Right cardiac atrium (tissue), 5 donors: ENCODE measurements around the gene CCDC175. TPM values are rescaled to one million over a fixed set of nuclear protein-coding genes. Genes with fewer than 3 reads are reported as not detected.
A peak's percentile ranks its signal among the peaks of the same experiment; 100 is the strongest.

ENCODE experiments used
- ATAC-seq, 2 donors: fragments of 200-7000 bp; cut with Tn5 transposase; one replicate each; pipeline versions ENCODE4 v1.8.0 to v1.9.1; 2020; ENCODE audit warnings: moderate library complexity in 2 of 2, mild to moderate bottlenecking in 1 of 2
- DNase-seq, 3 donors: peaks; one replicate each; pipeline ENCODE4 v3.0.0-alpha.2; 2020
- H3K27ac ChIP-seq: one replicate; pipeline ENCODE4 v1.5.1; 2013; ENCODE audit warnings: mild to moderate bottlenecking, low read length, control low read depth, moderate library complexity
- H3K27me3 ChIP-seq: one replicate; pipeline ENCODE4 v1.6.1; 2013; ENCODE audit not compliant: control insufficient read depth, insufficient read depth
- H3K4me1 ChIP-seq: one replicate; pipeline ENCODE4 v1.6.1; 2013; ENCODE audit warnings: low read length; ENCODE audit not compliant: control insufficient read depth, insufficient read depth
- H3K4me3 ChIP-seq: one replicate; pipeline ENCODE4 v1.5.1; 2013; ENCODE audit warnings: low read length, control low read depth
- H3K9me3 ChIP-seq: one replicate; pipeline ENCODE4 v1.6.1; 2013; ENCODE audit warnings: low read length; ENCODE audit not compliant: control insufficient read depth
- WGBS: extraction: QIAGEN DNeasy Blood & Tissue Kit; methylation state at CpG from one replicate; pipeline ENCODE4 v1.1.7; 2013; 5-methylcytosine and 5-hydroxymethylcytosine counted together
- intact Hi-C, 4 donors: fragments of 100-400 bp; cut with DNase I; formaldehyde crosslinking; loops; one replicate each; pipeline versions ENCODE4 v1.11.0 to v1.14.0; 2022 to 2023
- polyA plus RNA-seq: library from polyadenylated mRNA; stranded (reverse); fragments of 200-250 nt; gene quantifications from one replicate; pipeline ENCODE4 v1.2.3, GENCODE V29; 2013
- total RNA-seq, 4 donors: library from RNA; stranded (reverse); fragmentation: NEBNext Ultra II Directional; extraction: Animal tissue kit (Norgen Biotek cat#: 25700); gene quantifications; one replicate each; pipeline ENCODE4 v1.2.1, GENCODE V29; 2021
- donor health status: healthy with polysubstance abuse.
- donor health status: DM: no; HTN: yes; CAD: no.
- donor health status: DM: no; HTN: no; CAD: no.
- donor health status: DM: no; HTN: yes; CAD: no; lungs with severe emphysema.
- donor health status: DM: yes; HTN: yes; CAD: no.

Gene CCDC175
- total and polyA plus RNA-seq, 5 donors = not detected

- Histone ChIP-seq H3K4me1 (peaks cover 8% of the 10 kb centered on the region), H3K27me3 (no peaks in the 10 kb centered on the region), H3K4me3 (no peak overlapping the region), H3K9me3 (no peaks in the 10 kb centered on the region), H3K27ac (no peak overlapping the region)
- intact Hi-C loops = no loop called here
- 99% methylated on average over 2 of the region's 2 CpGs for WGBS
- DNase-seq (no peak), ATAC-seq (no peak)
These were observed 95.2 kb downstream of the CCDC175 start for GRCh38 chr14:59481407-59481806.

GRCh38 chr14:59480166-59480565, 96.4 kb downstream of the CCDC175 start:
- 18% methylated on average over 1 of the region's 1 CpG for WGBS
- H3K4me3 ChIP-seq = no peak overlapping the region
- ATAC-seq (no peak), DNase-seq (no peak)
- H3K27ac ChIP-seq = peak overlapping the region; percentile 59
- H3K9me3 ChIP-seq = no peaks in the 10 kb centered on the region
- no peaks in the 10 kb centered on the region for H3K27me3 ChIP-seq
- peaks cover 8% of the 10 kb centered on the region for H3K4me1 ChIP-seq
- intact Hi-C loops = no loop called here

DNA sequence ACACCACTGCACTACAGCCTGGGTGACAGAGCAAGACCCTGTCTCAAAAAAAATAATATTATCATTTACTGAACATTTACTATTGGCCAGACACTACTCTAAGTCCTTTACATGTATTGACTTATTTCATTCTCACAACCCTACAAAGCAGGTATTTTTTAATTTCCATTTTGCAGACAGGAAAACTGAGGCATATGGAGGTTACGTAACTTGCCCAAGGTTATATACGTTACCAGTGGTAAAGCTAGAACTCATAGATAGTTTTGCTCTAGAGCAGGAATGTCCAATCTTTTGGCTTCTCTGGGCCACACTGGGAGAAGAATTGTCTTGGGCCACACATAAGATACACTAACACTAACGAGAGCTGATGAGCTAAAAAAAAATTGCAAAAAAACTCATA, 98.1 kb downstream of the CCDC175 start:
- no peak overlapping the region for H3K27ac ChIP-seq
- H3K27me3 ChIP-seq = no peaks in the 10 kb centered on the region
- no peak for ATAC-seq
- H3K4me1 ChIP-seq = peaks cover 8% of the 10 kb centered on the region
- intact Hi-C loops = no loop called here
- no peak overlapping the region for H3K4me3 ChIP-seq
- WGBS = 88% methylated on average over 3 of the region's 3 CpGs
- no peaks in the 10 kb centered on the region for H3K9me3 ChIP-seq
- no peak for DNase-seq

- Histone ChIP-seq H3K4me1 (peaks cover 2% of the 10 kb centered on the region), H3K27me3 (no peaks in the 10 kb centered on the region), H3K9me3 (no peaks in the 10 kb centered on the region), H3K27ac (no peak overlapping the region), H3K4me3 (no peak overlapping the region)
- intact Hi-C loops = no loop called here
- no peak for DNase-seq
- ATAC-seq = peak; percentile 69 to 81
- WGBS = 62% methylated on average over 1 of the region's 1 CpG
These were observed 100.9 kb downstream of the CCDC175 start for GRCh38 chr14:59475709-59476108.

DNA sequence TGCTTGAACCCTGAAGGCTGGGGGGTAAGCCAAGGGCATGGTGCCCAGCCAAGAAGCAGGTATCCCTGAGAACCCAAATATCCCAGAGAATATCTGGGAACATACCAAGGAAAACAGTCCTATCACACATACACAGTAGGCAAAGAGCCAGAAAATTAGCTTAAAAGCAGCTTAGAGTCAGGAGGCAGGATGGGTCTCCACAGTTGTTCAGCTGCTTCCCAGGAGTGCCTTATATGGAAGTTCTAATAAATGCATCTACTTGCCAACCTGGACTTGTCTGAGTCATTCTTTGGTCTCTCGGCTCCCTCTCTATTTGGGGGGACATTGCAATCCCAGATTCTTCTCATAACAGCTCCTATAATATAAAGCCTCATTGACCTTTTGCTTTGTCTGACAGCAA, 102.4 kb downstream of the CCDC175 start:
- Histone ChIP-seq H3K4me1 (no peaks in the 10 kb centered on the region), H3K4me3 (no peak overlapping the region), H3K27ac (peak overlapping the region; percentile 26), H3K9me3 (no peaks in the 10 kb centered on the region), H3K27me3 (no peaks in the 10 kb centered on the region)
- WGBS = 35% methylated on average over 1 of the region's 1 CpG
- intact Hi-C loops = no loop called here
- no peak for DNase-seq
- ATAC-seq = peak; percentile 41 to 51

DNA sequence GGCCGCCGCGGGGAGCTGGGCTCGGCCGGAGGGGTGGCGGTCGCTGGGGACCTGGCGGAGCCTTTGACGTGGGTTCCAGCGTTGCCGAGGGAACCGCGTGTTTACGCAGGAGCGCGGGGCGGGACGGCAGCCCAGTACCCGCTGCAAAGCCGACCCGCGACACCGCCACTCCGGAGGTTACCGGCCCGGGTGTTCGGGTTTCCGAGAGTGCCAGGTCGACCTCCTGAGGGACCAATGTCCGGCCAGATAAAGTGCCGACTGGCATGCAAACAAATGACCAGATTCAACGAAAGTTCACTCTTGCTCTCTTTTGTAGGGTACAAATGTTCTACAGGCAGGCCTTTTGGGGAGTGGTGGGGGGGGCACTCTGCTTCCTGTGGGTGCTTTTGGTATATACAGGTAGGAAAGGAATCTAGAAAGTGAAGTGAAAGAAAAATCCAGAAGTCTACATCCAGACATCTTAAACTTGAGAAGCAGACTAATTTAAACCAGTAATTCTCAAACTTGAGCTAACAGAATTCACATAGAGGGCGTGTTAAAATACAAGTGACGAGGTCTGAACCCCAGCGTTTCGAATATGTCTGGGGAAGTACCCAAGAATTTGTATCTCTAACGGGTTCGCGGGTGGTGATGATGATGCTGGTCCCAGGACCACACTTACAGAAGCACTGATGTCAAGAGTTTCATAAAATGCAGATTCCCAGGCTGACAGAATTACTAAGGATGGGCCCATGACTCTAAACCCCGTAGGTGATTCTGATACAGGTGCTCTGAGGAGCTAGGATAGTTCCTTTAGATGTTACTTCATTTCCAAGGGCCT, 111.1 kb downstream of the CCDC175 start, which contains the start of gene GPR135:
Gene GPR135, minus strand, starts transcription at position 65 of the 820 bp plus-strand sequence. CDS start 154 bp downstream, outside the sequence.
- Histone ChIP-seq H3K9me3 (no peaks in the 10 kb centered on the region), H3K27ac (no peak within 1 kb of the TSS), H3K27me3 (no peaks in the 10 kb centered on the region), H3K4me3 (peak within 1 kb of the TSS; percentile 47), H3K4me1 (no peaks in the 10 kb centered on the region)
- DNase-seq (no peak), ATAC-seq (peak; percentile 67 to 72)
- WGBS = 19% methylated on average over 40 of the region's 40 CpGs
- intact Hi-C loops = no loop called here

DNA sequence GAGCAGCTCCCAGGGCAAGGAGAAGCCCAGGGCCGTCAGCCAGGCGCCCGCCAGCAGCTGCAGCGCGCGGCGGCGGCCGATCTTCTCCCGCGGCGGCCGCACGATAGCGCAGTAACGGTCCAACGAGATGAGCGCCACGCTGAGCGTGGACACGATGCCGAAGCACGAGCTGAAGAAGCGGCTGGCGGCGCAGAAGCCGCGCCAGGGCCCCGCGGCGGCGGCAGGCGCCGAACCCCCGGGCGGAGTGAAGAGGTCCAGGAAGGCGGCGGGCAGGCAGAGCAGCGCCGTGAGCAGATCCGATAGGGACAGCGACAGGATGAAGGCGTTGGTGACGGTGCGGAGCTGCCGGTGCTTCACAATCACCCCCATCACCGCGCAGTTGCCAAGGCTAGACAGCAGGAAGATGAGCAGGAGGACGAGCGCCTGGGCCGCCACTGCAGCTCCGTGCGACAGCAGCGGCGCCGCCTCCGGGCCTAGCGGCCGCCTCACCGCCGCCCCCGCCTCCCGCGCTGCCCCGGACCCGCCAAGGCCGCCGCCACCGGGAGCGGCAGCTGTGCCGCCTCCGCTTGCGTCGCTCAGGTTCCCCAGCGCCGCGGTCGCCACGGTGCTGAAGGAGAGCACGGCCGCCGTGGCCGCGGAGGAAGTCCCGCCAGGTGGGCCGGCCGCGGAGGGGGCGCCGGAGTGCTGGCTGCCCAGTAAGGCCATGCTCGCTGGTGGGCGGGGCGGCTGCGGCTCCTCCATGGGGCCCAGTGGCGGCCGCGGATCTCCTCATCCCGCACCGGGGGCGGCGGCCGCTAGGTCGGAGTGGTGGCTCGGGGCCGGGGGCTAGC, 111.9 kb downstream of the CCDC175 start:
- DNase-seq = peak; percentile 79 to 92 (median 88)

DNA sequence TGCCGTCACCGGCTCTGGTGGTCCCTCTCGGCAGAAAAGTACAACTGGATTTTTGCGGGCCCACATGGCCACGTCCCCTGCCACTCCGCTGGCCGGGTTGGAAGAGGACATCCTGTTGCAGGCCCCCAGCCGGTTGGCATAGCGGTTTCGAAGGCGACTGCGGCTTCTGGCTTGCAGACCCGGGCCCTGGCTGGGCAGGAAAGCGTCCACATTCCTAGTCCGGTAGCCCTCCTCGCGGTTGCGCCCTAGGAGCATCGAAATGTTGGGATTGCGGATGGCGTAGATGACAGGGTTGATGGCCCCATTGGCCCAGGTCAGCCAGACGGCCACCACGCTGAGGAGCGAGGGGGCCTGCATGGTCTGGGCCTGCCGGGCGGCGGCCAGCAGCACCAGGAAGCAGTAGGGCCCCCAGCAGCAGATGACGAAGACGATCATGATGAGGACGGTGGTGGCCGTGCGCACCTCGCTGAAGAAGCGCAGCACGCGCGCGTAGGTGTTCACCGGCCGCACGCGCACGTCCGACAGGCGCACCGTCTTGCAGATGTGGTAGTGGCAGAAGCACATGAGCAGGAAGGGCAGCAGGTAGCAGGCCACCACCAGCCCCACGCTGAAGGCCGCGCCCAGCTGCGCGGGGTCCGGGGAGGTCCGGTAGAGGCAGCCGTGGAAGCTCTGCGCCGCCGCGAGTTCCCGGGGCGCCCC, 112.7 kb downstream of the CCDC175 start:
- Histone ChIP-seq H3K4me1 (no peaks in the 10 kb centered on the region), H3K27me3 (no peaks in the 10 kb centered on the region), H3K9me3 (no peaks in the 10 kb centered on the region), H3K4me3 (peak overlapping the region; percentile 47), H3K27ac (no peak overlapping the region)
- intact Hi-C loops = no loop called here
- ATAC-seq = peak; percentile 3 to 15
- WGBS = 35% methylated on average over 60 of the region's 60 CpGs
- DNase-seq = peak in 2 of 3 donors; percentile 63 to 74

More for the DNA sequence above, 111.9 kb downstream of the CCDC175 start:
- H3K27me3 ChIP-seq = no peaks in the 10 kb centered on the region
- peak overlapping the region; percentile 47 for H3K4me3 ChIP-seq
- no peaks in the 10 kb centered on the region for H3K9me3 ChIP-seq
- intact Hi-C loops = no loop called here
- H3K4me1 ChIP-seq = no peaks in the 10 kb centered on the region
- H3K27ac ChIP-seq = no peak overlapping the region
- under 1% methylated on average over 105 of the region's 105 CpGs for WGBS
- peak; percentile 85 to 88 for ATAC-seq

- ATAC-seq (no peak), DNase-seq (no peak)
- no peaks in the 10 kb centered on the region for H3K4me1 ChIP-seq
- H3K27ac ChIP-seq = no peak overlapping the region
- H3K4me3 ChIP-seq = no peak overlapping the region
- WGBS = 95% methylated on average over 1 of the region's 1 CpG
- no peaks in the 10 kb centered on the region for H3K27me3 ChIP-seq
- intact Hi-C loops = no loop called here
- H3K9me3 ChIP-seq = no peaks in the 10 kb centered on the region
These were observed 114.7 kb downstream of the CCDC175 start for GRCh38 chr14:59461891-59462290.

- Histone ChIP-seq H3K4me1 (no peaks in the 10 kb centered on the region), H3K9me3 (no peaks in the 10 kb centered on the region), H3K27me3 (no peaks in the 10 kb centered on the region), H3K4me3 (no peak overlapping the region), H3K27ac (no peak overlapping the region)
- WGBS = 93% methylated on average over 1 of the region's 1 CpG
- ATAC-seq (no peak), DNase-seq (no peak)
- intact Hi-C loops = no loop called here
These were observed 116.2 kb downstream of the CCDC175 start for GRCh38 chr14:59460378-59460777.
